ENCODE results near the gene NCF4. TPM values are rescaled to one million over a fixed set of nuclear protein-coding genes. Genes with fewer than 3 reads are reported as not detected.

The NCF4 gene
- total and polyA plus RNA-seq, 5 experiments from 2014 or later, result 0.39 to 3.1 (median 1.7) TPM; not detected in 1

GRCh38 chr22:36823186-36823839 is 37.5 kb upstream of the NCF4 start:
- Mint-ChIP-seq H3K4me1 (peaks cover 0 to 8% (median 0%) of the 10 kb centered on the region in 4 donors), H3K27me3 (peaks cover 25 to 72% (median 47%) of the 10 kb centered on the region in 5 donors), H3K36me3 (no peaks in the 10 kb centered on the region), H3K4me3 (no peak overlapping the region), H3K9me3 (no peaks in the 10 kb centered on the region), H3K27ac (no peak overlapping the region)
- POLR2A ChIA-PET, result no interaction called here
- no peak for ATAC-seq
- no peak for DNase-seq

- Mint-ChIP-seq H3K36me3 (no peaks in the 10 kb centered on the region), H3K9me3 (no peaks in the 10 kb centered on the region), H3K4me1 (peaks cover under 1 to 8% (median 1%) of the 10 kb centered on the region in 4 donors), H3K27ac (no peak overlapping the region), H3K4me3 (no peak overlapping the region), H3K27me3 (peaks cover 29 to 72% (median 45%) of the 10 kb centered on the region in 5 donors)
- DNase-seq, result no peak
- POLR2A ChIA-PET, result no interaction called here
- no peak for ATAC-seq
Measured at GRCh38 chr22:36824655-36825054, 36.2 kb upstream of the NCF4 start.

GRCh38 chr22:36826262-36826661 is 34.5 kb upstream of the NCF4 start:
- Mint-ChIP-seq H3K36me3 (no peaks in the 10 kb centered on the region), H3K4me1 (peaks cover 15 to 20% (median 16%) of the 10 kb centered on the region in 4 donors), H3K27ac (no peak overlapping the region), H3K9me3 (no peaks in the 10 kb centered on the region), H3K27me3 (peaks cover 32 to 73% (median 45%) of the 10 kb centered on the region in 5 donors), H3K4me3 (no peak overlapping the region)
- ATAC-seq, result no peak
- DNase-seq, result no peak
- POLR2A ChIA-PET, result no interaction called here

- Mint-ChIP-seq H3K36me3 (peaks cover 2 to 7% (median 3%) of the 10 kb centered on the region in 3 donors), H3K4me3 (no peak overlapping the region), H3K9me3 (peaks cover 0 to 6% (median 0%) of the 10 kb centered on the region in 9 donors), H3K27ac (no peak overlapping the region), H3K4me1 (peaks cover 23 to 32% (median 24%) of the 10 kb centered on the region in 4 donors), H3K27me3 (peaks cover 44 to 89% (median 55%) of the 10 kb centered on the region in 5 donors)
- POLR2A ChIA-PET, result interaction anchor here (0.5 kb wide), 1 partner anchor 266 kb away, joined by 3 read pairs; no protein-coding TSS in a partner anchor
- no peak for ATAC-seq
- no peak for DNase-seq
Measured at GRCh38 chr22:36828815-36829214, 32.0 kb upstream of the NCF4 start.

GRCh38 chr22:36829370-36830002 is 31.3 kb upstream of the NCF4 start:
- ATAC-seq, result no peak
- POLR2A ChIA-PET, result interaction anchor here (0.5 kb wide), 1 partner anchor 266 kb away, joined by 3 read pairs; no protein-coding TSS in a partner anchor
- peaks cover 2 to 7% (median 3%) of the 10 kb centered on the region in 3 donors for H3K36me3 Mint-ChIP-seq
- no peak overlapping the region for H3K27ac Mint-ChIP-seq
- H3K9me3 Mint-ChIP-seq, result peaks cover 0 to 6% (median 0%) of the 10 kb centered on the region in 9 donors
- peaks cover 45 to 89% (median 53%) of the 10 kb centered on the region in 5 donors for H3K27me3 Mint-ChIP-seq
- H3K4me3 Mint-ChIP-seq, result no peak overlapping the region
- peaks cover 22 to 32% (median 24%) of the 10 kb centered on the region in 4 donors for H3K4me1 Mint-ChIP-seq
- DNase-seq, result no peak

- DNase-seq, result peak in 5 of 10 donors; percentile 10 to 56 (median 26)
- ATAC-seq, result peak; percentile 68 to 90
- H3K27ac Mint-ChIP-seq, result no peak overlapping the region
- peaks cover 0 to 6% (median 0%) of the 10 kb centered on the region in 9 donors for H3K9me3 Mint-ChIP-seq
- H3K36me3 Mint-ChIP-seq, result peaks cover 2 to 7% (median 3%) of the 10 kb centered on the region in 3 donors
- POLR2A ChIA-PET, result no interaction called here
- peak overlapping the region in 6 of 10 donors; percentile 6 to 36 (median 15) for H3K4me3 Mint-ChIP-seq
- peaks cover 43 to 89% (median 49%) of the 10 kb centered on the region in 5 donors for H3K27me3 Mint-ChIP-seq
- peaks cover 18 to 32% (median 24%) of the 10 kb centered on the region in 4 donors for H3K4me1 Mint-ChIP-seq
Measured at GRCh38 chr22:36830601-36831000, 30.2 kb upstream of the NCF4 start.

- Mint-ChIP-seq H3K9me3 (peaks cover 0 to 6% (median 0%) of the 10 kb centered on the region in 9 donors), H3K27ac (peak overlapping the region in 1 of 10 donors; percentile 15), H3K4me1 (peaks cover 18 to 32% (median 24%) of the 10 kb centered on the region in 4 donors), H3K4me3 (peak overlapping the region in 4 of 10 donors; percentile 6 to 36 (median 11)), H3K36me3 (peaks cover 2 to 7% (median 3%) of the 10 kb centered on the region in 3 donors), H3K27me3 (peaks cover 43 to 93% (median 51%) of the 10 kb centered on the region in 5 donors)
- ATAC-seq (peak in 1 of 2 donors; percentile 22), DNase-seq (no peak)
- POLR2A ChIA-PET, result no interaction called here
Measured at GRCh38 chr22:36831206-36831605, 29.6 kb upstream of the NCF4 start.

GRCh38 chr22:36831717-36832116 is 29.1 kb upstream of the NCF4 start:
- Mint-ChIP-seq H3K27me3 (peaks cover 43 to 94% (median 51%) of the 10 kb centered on the region in 5 donors), H3K27ac (no peak overlapping the region), H3K4me3 (peak overlapping the region in 1 of 10 donors; percentile 24), H3K4me1 (peaks cover 18 to 32% (median 24%) of the 10 kb centered on the region in 4 donors), H3K9me3 (peaks cover 0 to 6% (median 0%) of the 10 kb centered on the region in 9 donors), H3K36me3 (peaks cover 3 to 7% (median 3%) of the 10 kb centered on the region in 3 donors)
- ATAC-seq (no peak), DNase-seq (no peak)
- POLR2A ChIA-PET, result no interaction called here

- peaks cover 18 to 32% (median 24%) of the 10 kb centered on the region in 4 donors for H3K4me1 Mint-ChIP-seq
- peaks cover 43 to 90% (median 48%) of the 10 kb centered on the region in 5 donors for H3K27me3 Mint-ChIP-seq
- peaks cover 0 to 13% (median 6%) of the 10 kb centered on the region in 9 donors for H3K9me3 Mint-ChIP-seq
- H3K36me3 Mint-ChIP-seq, result peaks cover 3 to 17% (median 12%) of the 10 kb centered on the region in 3 donors
- DNase-seq, result no peak
- no peak for ATAC-seq
- no peak overlapping the region for H3K4me3 Mint-ChIP-seq
- POLR2A ChIA-PET, result no interaction called here
- H3K27ac Mint-ChIP-seq, result peak overlapping the region in 1 of 10 donors; percentile 58
Measured at GRCh38 chr22:36833073-36833472, 27.7 kb upstream of the NCF4 start.

GRCh38 chr22:36835903-36836302 is 24.9 kb upstream of the NCF4 start:
- ATAC-seq, result no peak
- H3K9me3 Mint-ChIP-seq, result peaks cover 0 to 19% (median 6%) of the 10 kb centered on the region in 9 donors
- H3K36me3 Mint-ChIP-seq, result peaks cover 3 to 17% (median 12%) of the 10 kb centered on the region in 3 donors
- POLR2A ChIA-PET, result no interaction called here
- DNase-seq, result no peak
- no peak overlapping the region for H3K27ac Mint-ChIP-seq
- H3K27me3 Mint-ChIP-seq, result peaks cover 39 to 77% (median 50%) of the 10 kb centered on the region in 5 donors
- H3K4me1 Mint-ChIP-seq, result peaks cover 9 to 33% (median 12%) of the 10 kb centered on the region in 4 donors
- no peak overlapping the region for H3K4me3 Mint-ChIP-seq

GRCh38 chr22:36838119-36839030 is 22.4 kb upstream of the NCF4 start:
- ATAC-seq, result no peak
- no peak overlapping the region for H3K27ac Mint-ChIP-seq
- H3K4me1 Mint-ChIP-seq, result peaks cover 0 to 12% (median 2%) of the 10 kb centered on the region in 4 donors
- H3K4me3 Mint-ChIP-seq, result no peak overlapping the region
- DNase-seq, result no peak
- POLR2A ChIA-PET, result no interaction called here
- peaks cover 0 to 16% (median 5%) of the 10 kb centered on the region in 9 donors for H3K9me3 Mint-ChIP-seq
- peaks cover 1 to 11% (median 10%) of the 10 kb centered on the region in 3 donors for H3K36me3 Mint-ChIP-seq
- H3K27me3 Mint-ChIP-seq, result peaks cover 37 to 71% (median 40%) of the 10 kb centered on the region in 5 donors

Data from naive thymus-derived CD8-positive, alpha-beta T cell (primary cell).